ENCODE measurements around the gene AFF4. TPM values are rescaled to one million over a fixed set of nuclear protein-coding genes. Genes with fewer than 3 reads are reported as not detected.

Gene AFF4
- total RNA-seq, 1 donor from 2014 or later: 59.1 TPM

GRCh38 chr5:132901036-132901435 lies 62.4 kb downstream of the AFF4 start:
- intact Hi-C loops (cut with DNase I): no loop called here
- DNase-seq (ENCODE audit: low spot score): no peak

GRCh38 chr5:132898094-132898493 lies 65.3 kb downstream of the AFF4 start:
- intact Hi-C loops (cut with DNase I): no loop called here
- DNase-seq (ENCODE audit: low spot score): no peak

GRCh38 chr5:132896685-132897084 lies 66.7 kb downstream of the AFF4 start:
- intact Hi-C loops (cut with DNase I): no loop called here
- DNase-seq (ENCODE audit: low spot score): no peak

GRCh38 chr5:132895719-132896305 lies 67.6 kb downstream of the AFF4 start:
- DNase-seq (ENCODE audit: low spot score): no peak
- intact Hi-C loops (cut with DNase I): no loop called here

GRCh38 chr5:132890817-132891216 lies 72.6 kb downstream of the AFF4 start:
- intact Hi-C loops (cut with DNase I): no loop called here
- DNase-seq (ENCODE audit: low spot score): no peak

- no peak for DNase-seq (ENCODE audit: low spot score)
- intact Hi-C loops (cut with DNase I): no loop called here
These were observed 73.9 kb downstream of the AFF4 start for GRCh38 chr5:132889501-132889900.

- intact Hi-C loops (cut with DNase I): no loop called here
- DNase-seq (ENCODE audit: low spot score): no peak
These were observed 76.2 kb downstream of the AFF4 start for GRCh38 chr5:132887283-132887682.

GRCh38 chr5:132886064-132886823 lies 77.2 kb downstream of the AFF4 start:
- intact Hi-C loops (cut with DNase I): no loop called here
- DNase-seq (ENCODE audit: low spot score): no peak

GRCh38 chr5:132884548-132884947 lies 78.9 kb downstream of the AFF4 start:
- intact Hi-C loops (cut with DNase I): no loop called here
- DNase-seq (ENCODE audit: low spot score): no peak

GRCh38 chr5:132883261-132883834 lies 80.1 kb downstream of the AFF4 start:
- DNase-seq (ENCODE audit: low spot score): no peak
- intact Hi-C loops (cut with DNase I): loop anchor here (1.0 kb wide), 1 partner anchor 53 kb away; the partner anchor contains the start of gene SHROOM1

GRCh38 chr5:132877938-132878337 lies 85.5 kb downstream of the AFF4 start:
- DNase-seq (ENCODE audit: low spot score): no peak
- intact Hi-C loops (cut with DNase I): no loop called here

GRCh38 chr5:132877466-132877865 lies 86.0 kb downstream of the AFF4 start:
- intact Hi-C loops (cut with DNase I): no loop called here
- no peak for DNase-seq (ENCODE audit: low spot score)

GRCh38 chr5:132876020-132876759 lies 87.2 kb downstream of the AFF4 start:
- no peak for DNase-seq (ENCODE audit: low spot score)
- intact Hi-C loops (cut with DNase I): no loop called here

GRCh38 chr5:132873930-132874271 lies 89.5 kb downstream of the AFF4 start:
- no peak for DNase-seq (ENCODE audit: low spot score)
- intact Hi-C loops (cut with DNase I): no loop called here

GRCh38 chr5:132873119-132873929 lies 90.1 kb downstream of the AFF4 start, which contains the start of gene LEAP2:
TSS of gene LEAP2 (plus strand) at chr5:132873668. CDS start at chr5:132873695, 27 bp downstream.
- intact Hi-C loops (cut with DNase I): no loop called here
- no peak for DNase-seq (ENCODE audit: low spot score)

GRCh38 chr5:132872788-132873118 lies 90.7 kb downstream of the AFF4 start:
- DNase-seq (ENCODE audit: low spot score): no peak
- intact Hi-C loops (cut with DNase I): no loop called here

GRCh38 chr5:132871459-132872284 lies 91.8 kb downstream of the AFF4 start:
- intact Hi-C loops (cut with DNase I): no loop called here
- no peak for DNase-seq (ENCODE audit: low spot score)

- intact Hi-C loops (cut with DNase I): no loop called here
- DNase-seq (ENCODE audit: low spot score): no peak
These were observed 92.6 kb downstream of the AFF4 start for GRCh38 chr5:132870801-132871200.

GRCh38 chr5:132868754-132869153 lies 94.7 kb downstream of the AFF4 start:
- intact Hi-C loops (cut with DNase I): loop anchor here (5.0 to 10.0 kb wide), 2 partner anchors 94 to 184 kb away; partner anchors contain the start of genes HSPA4 and SEPTIN8
- DNase-seq (ENCODE audit: low spot score): no peak
